ENCODE data around the gene ZFP62. TPM values are rescaled to one million over a fixed set of nuclear protein-coding genes. Genes with fewer than 3 reads are reported as not detected.
A peak's percentile ranks its signal among the peaks of the same experiment; 100 is the strongest.

The ZFP62 gene
- total and polyA plus RNA-seq, 11 donors, result 9.4 to 18.6 (median 13.8) TPM

- no peak for TF ChIP-seq POLR2A (IDR thresholded peaks at IDR 0.05)
- TF ChIP-seq, protein P1, sequence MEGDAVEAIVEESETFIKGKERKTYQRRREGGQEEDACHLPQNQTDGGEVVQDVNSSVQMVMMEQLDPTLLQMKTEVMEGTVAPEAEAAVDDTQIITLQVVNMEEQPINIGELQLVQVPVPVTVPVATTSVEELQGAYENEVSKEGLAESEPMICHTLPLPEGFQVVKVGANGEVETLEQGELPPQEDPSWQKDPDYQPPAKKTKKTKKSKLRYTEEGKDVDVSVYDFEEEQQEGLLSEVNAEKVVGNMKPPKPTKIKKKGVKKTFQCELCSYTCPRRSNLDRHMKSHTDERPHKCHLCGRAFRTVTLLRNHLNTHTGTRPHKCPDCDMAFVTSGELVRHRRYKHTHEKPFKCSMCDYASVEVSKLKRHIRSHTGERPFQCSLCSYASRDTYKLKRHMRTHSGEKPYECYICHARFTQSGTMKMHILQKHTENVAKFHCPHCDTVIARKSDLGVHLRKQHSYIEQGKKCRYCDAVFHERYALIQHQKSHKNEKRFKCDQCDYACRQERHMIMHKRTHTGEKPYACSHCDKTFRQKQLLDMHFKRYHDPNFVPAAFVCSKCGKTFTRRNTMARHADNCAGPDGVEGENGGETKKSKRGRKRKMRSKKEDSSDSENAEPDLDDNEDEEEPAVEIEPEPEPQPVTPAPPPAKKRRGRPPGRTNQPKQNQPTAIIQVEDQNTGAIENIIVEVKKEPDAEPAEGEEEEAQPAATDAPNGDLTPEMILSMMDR (IDR thresholded peaks at IDR 0.05), result no peak
- Histone ChIP-seq H3K4me1 (peaks cover 0 to 9% (median 0%) of the 10 kb centered on the region in 12 donors), H3K4me3 (no peak overlapping the region), H3K27me3 (peaks cover 0 to 11% (median 0%) of the 10 kb centered on the region in 9 donors), H3K27ac (peak overlapping the region in 1 of 12 donors; percentile 25), H3K9me3 (no peaks in the 10 kb centered on the region), H3K36me3 (no peaks in the 10 kb centered on the region)
- no peak for ATAC-seq
- no peak for DNase-seq
- intact Hi-C loops (cut with DNase I), result no loop called here
- WGBS, 4 donors, result 44 to 58% (median 53%) methylated on average over 5 of the region's 5 CpGs
Observed at GRCh38 chr5:180909782-180910181, 48.7 kb upstream of the ZFP62 start.

GRCh38 chr5:180908998-180909731 is 48.1 kb upstream of the ZFP62 start:
- WGBS, 4 donors, result 56 to 62% (median 62%) methylated on average over 9 of the region's 9 CpGs
- Histone ChIP-seq H3K9me3 (no peaks in the 10 kb centered on the region), H3K27me3 (peaks cover 0 to 11% (median 0%) of the 10 kb centered on the region in 9 donors), H3K4me1 (peaks cover 0 to 9% (median 0%) of the 10 kb centered on the region in 12 donors), H3K36me3 (no peaks in the 10 kb centered on the region), H3K27ac (no peak overlapping the region), H3K4me3 (no peak overlapping the region)
- intact Hi-C loops (cut with DNase I), result no loop called here
- peak in 2 of 4 donors; percentile 33 to 84 for ATAC-seq
- DNase-seq, result no peak
- TF ChIP-seq POLR2A (IDR thresholded peaks at IDR 0.05), result no peak
- TF ChIP-seq, protein P1 (IDR thresholded peaks at IDR 0.05), result no peak

GRCh38 chr5:180908400-180908799 is 47.3 kb upstream of the ZFP62 start:
- TF ChIP-seq, protein P1 (IDR thresholded peaks at IDR 0.05), result no peak
- TF ChIP-seq POLR2A (IDR thresholded peaks at IDR 0.05), result no peak
- no peaks in the 10 kb centered on the region for H3K36me3 ChIP-seq
- H3K27ac ChIP-seq, result no peak overlapping the region
- H3K9me3 ChIP-seq, result no peaks in the 10 kb centered on the region
- peaks cover 0 to 9% (median 0%) of the 10 kb centered on the region in 12 donors for H3K4me1 ChIP-seq
- H3K4me3 ChIP-seq, result no peak overlapping the region
- intact Hi-C loops (cut with DNase I), result no loop called here
- 86 to 92% (median 88%) methylated on average over 8 to 9 of the region's 9 CpGs for WGBS, 4 donors
- DNase-seq (no peak), ATAC-seq (no peak)
- H3K27me3 ChIP-seq, result peaks cover 0 to 11% (median 0%) of the 10 kb centered on the region in 9 donors

DNA sequence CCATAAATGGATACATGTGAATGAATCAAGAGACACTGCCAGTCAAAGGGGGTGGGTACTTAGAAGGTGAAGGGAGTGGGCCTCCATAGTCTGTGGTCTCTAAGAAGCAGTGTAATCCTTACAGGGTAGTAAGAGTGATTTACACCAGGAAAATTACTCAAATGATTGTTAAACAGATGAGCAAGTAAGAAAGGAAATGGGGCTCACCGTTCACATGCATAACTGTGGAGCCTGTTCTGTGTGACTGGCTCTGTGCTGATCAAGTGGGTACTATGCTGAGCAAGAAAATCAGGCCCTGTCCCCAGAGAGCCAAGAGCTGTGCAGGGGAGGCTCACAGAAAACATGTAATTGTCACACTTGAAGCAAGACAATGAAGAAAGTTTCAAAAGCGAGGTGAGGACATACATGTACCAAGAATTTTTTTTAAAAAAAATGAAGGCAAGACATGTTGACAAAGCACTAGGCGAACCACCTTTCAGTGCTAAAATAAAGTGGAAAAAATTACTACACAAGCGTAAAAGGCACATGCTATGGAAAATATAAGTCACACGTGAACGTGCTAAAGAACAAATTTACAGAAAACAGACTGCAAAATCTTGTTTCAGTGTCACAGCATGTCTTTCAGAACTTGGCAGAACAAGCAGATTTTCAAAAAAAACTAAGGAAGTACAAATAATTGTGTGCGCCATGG is 40.4 kb upstream of the ZFP62 start:
- Histone ChIP-seq H3K4me1 (peaks cover 0 to 3% (median 0%) of the 10 kb centered on the region in 12 donors), H3K4me3 (no peak overlapping the region), H3K36me3 (no peaks in the 10 kb centered on the region), H3K27ac (no peak overlapping the region), H3K9me3 (no peaks in the 10 kb centered on the region), H3K27me3 (peaks cover 0 to 3% (median 0%) of the 10 kb centered on the region in 9 donors)
- DNase-seq (no peak), ATAC-seq (no peak)
- intact Hi-C loops (cut with DNase I), result no loop called here
- 83 to 86% (median 85%) methylated on average over 7 of the region's 7 CpGs for WGBS, 4 donors
- TF ChIP-seq POLR2A (IDR thresholded peaks at IDR 0.05), result no peak
- TF ChIP-seq, protein P1 (IDR thresholded peaks at IDR 0.05), result no peak
